Dermis lymphatic vessel endothelial cell (primary cell): ENCODE measurements around the gene ACTR10. TPM values are rescaled to one million over a fixed set of nuclear protein-coding genes. Genes with fewer than 3 reads are reported as not detected.

ENCODE experiments used
- total RNA-seq: library from RNA; depleted of rRNA; stranded (reverse); fragments of >200 nt; gene quantifications from 2 replicates; pipeline ENCODE4 v1.2.1, GENCODE V29; 2014

The ACTR10 gene
- 28.1 and 36.3 TPM in 2 replicates for total RNA-seq

GRCh38 chr14:58199726-58200479 lies at the start of gene ACTR10:
TSS of gene ACTR10 (plus strand) at chr14:58200149. CDS start at chr14:58200218, 69 bp downstream.

GRCh38 chr14:58152014-58152857 lies 47.7 kb upstream of the ACTR10 start, which contains the start of gene ARMH4:
TSS of gene ARMH4 (minus strand) at chr14:58152213. CDS start at chr14:58139358, 12,855 bp downstream.

GRCh38 chr14:58244556-58245387 lies 44.8 kb downstream of the ACTR10 start, which contains the start of gene PSMA3:
TSS of gene PSMA3 (plus strand) at chr14:58244843. CDS start at chr14:58244921, 78 bp downstream.

Other genes starting within 250 kb of the ACTR10 start
- gene ARMH4, start 47.9 kb upstream of the ACTR10 start, total RNA-seq, result 2.8 and 5.5 TPM in 2 replicates
- 73.3 and 95.7 TPM in 2 replicates for gene PSMA3, start 44.7 kb downstream of the ACTR10 start, total RNA-seq
- 16.6 and 17.6 TPM in 2 replicates for gene ARID4A, start 98.4 kb downstream of the ACTR10 start, total RNA-seq
- not detected in 2 replicates for gene TOMM20L, start 195.8 kb downstream of the ACTR10 start, total RNA-seq
- gene TIMM9, start 227.4 kb downstream of the ACTR10 start, total RNA-seq, result 15.2 and 20.6 TPM in 2 replicates
- gene KIAA0586, start 227.6 kb downstream of the ACTR10 start, total RNA-seq, result 13.1 and 21.8 TPM in 2 replicates